GM18519 (cell line): ENCODE measurements around the gene FETUB.

Source experiments
- ATAC-seq: cut with Tn5 transposase; IDR thresholded peaks from one replicate; pipeline ENCODE4 v1.9.1; 2021; ENCODE audit warnings: mild to moderate bottlenecking, moderate library complexity; ENCODE audit not compliant: unreplicated experiment, low FRiP score

Gene FETUB

DNA sequence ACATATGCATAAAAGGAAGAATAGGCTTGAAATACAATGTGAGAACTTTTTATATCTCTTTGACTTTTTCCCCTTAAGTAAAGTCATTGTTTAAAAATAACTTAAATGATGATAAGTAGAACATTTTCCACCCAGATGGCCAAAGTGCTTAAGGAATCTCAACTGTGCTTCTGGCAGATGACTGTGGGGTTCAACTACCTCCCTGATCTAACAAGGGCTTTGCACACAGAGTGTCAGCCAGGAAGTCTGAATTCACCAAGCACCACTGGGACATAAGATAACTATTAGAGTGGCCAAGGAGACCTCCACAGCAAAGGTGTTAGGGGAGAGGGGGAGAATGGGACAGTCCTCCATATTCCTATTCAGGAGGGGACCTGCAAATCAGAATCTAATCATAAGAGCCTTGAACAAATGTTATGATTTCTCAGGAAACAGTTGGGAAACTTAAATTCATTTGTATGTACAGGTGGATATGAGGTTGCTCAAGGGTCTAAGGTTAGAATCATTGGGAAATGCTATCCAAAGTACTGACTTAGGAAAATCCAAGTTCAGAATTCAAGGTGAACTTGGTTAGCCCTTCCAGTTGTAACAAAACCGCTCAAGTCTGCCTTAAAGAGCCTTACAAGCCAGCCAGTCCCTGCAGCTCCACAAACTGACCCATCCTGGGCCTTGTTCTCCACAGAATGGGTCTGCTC, at the start of gene FETUB:
TSS of gene FETUB (plus strand) at position 622 of the 695 bp plus-strand sequence. CDS start at position 684, 62 bp downstream.
- ATAC-seq = no peak

DNA sequence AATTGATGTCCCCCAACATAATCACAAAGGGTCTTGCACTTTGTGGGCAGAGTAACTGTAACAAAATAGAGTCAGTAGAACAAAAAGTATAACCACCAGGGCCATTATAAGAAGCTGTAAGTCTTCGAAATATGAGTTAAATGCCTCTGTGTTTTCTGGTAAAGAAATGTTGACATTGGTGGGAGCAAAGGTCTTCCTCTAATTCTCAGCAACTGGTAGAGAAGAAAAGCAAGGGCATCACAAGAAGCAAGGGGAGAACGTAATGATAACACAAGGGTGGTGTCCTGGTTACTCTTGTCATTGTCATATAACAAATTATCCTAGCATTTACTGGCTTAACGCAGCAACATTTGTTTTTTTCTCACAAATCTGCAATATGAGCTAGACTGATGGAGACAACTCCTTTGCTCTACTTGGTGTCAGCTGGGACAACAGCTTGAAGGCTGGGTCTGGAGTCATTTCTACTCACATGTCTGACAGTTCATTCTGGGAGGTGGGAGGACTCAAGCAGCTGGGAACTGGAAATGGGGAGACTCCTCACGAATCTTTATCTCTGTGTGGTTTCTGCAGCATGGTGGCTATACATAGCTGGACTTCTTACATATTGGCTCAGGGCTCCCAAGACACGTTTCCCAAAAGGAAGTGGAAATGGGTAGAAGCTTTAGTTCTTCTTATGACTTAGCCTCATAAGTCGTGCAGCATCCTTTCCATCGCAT, 49.5 kb upstream of the FETUB start:
- no peak for ATAC-seq

DNA sequence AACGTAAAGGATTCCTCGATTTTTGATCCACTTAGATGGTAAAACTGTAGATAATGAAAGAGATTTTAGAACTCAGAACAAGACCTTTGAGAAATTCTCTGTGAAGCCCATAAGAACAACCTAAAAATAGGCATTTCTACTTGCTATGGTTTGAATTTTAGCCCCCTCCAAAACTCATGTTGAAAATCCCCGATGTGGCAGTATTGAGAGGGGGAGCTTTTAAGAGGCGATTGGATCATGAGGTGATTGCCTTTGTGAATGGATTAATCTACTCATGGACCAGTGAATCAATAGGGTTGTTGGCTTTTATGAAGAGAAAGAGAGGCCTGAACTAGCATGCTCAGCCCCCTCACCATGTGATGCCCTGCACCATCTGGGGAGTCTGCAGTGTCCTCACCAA, 47.5 kb upstream of the FETUB start:
- ATAC-seq = no peak

DNA sequence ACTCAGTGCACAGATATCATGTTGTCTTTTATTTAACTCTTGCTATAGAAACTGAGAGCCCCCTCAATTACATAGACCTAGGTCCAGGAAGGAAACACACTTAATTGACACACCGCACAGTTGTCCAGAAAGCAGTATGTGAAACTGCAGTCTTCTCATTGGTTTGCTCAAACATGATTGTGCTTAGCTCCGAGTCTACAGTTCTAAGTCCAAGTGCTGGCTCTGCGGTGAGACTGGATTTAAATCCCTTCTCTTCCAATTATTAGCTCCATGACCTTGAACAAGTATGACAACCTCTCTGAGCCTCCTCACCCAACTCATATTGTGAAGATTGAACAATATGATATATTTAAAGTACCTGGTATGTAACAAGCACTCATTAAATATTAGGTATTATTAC, 46.3 kb upstream of the FETUB start:
- ATAC-seq = no peak

- ATAC-seq = no peak
Measured at GRCh38 chr3:186594591-186595113, 45.5 kb upstream of the FETUB start.

DNA sequence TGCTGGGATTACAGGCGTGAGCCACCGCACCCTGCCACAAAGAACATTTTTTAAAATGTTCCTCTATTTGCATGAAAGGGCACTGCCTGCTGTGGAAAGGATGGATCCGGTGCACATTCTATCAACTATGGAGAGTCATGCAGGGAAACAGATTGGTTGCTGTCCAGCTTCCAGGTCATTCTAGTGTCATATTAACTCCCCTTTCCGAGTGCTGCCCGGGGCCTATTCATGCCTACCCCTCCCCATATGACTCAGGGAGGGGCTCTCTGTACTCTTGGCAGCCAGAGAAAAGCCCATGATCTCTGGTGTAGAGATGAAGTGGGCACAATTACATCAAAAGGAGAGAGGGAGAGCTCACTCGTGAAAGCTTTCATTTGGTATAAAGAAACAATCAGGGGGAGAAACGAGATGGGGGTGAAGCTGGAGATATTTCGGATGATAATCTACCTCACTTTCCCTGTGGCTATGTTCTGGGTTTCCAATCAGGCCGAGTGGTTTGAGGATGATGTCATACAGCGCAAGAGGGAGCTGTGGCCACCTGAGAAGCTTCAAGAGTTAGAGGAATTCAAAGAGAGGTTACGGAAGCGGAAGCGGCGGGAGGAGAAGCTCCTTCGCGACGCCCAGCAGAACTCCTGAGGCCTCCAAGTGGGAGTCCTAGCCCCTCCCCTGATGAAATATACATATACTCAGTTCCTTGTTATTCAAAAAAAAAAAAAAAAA, 43.5 kb upstream of the FETUB start:
- ATAC-seq = no peak

DNA sequence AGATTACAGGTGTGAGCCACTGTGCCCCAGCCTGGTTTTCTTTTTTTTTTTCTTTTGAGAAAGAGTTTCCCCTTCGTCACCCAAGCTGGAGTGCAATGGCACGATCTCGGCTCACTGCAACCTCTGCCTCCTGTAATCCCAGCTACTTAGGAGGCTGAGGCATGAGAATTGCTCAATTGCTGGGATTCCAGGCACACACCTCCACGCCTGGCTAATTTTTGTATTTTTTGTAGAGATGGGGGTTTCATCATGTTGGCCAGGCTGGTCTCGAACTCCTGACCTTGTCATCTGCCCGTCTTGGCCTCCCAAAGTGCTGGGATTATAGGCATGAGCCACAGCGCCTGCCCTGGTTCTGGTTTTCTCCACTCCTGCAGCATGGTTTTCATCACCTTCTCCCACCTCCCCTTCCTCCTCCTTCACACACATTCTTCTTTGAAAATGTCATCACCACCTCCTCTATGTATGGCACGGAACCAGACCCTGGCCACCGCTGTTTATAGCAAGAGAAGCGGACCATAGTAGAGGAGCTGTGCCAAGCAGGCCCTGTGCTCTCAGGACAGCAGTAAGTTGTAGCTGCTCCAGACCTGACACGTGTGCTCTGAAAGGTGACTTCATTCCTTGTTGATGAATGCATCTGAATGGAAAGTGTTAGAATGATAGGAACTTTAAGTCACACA, 42.0 kb upstream of the FETUB start:
- no peak for ATAC-seq

DNA sequence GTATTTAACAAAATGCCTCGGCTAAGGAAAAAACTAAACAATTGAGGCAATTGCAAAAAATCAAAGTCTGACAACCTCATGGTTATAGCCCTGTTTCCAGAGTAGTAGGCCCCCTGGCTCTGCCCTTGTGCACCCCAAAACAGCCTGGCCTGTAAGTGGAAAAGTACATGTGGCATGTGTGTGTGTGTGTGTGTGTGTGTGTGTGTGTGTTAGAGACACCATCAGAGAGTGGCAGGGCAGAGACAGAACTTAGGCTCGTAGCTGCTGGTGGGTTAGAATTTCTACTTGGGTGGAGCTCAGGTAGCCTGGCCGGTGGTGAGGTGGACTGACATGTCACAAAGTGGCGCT, 41.4 kb upstream of the FETUB start:
- ATAC-seq = no peak

DNA sequence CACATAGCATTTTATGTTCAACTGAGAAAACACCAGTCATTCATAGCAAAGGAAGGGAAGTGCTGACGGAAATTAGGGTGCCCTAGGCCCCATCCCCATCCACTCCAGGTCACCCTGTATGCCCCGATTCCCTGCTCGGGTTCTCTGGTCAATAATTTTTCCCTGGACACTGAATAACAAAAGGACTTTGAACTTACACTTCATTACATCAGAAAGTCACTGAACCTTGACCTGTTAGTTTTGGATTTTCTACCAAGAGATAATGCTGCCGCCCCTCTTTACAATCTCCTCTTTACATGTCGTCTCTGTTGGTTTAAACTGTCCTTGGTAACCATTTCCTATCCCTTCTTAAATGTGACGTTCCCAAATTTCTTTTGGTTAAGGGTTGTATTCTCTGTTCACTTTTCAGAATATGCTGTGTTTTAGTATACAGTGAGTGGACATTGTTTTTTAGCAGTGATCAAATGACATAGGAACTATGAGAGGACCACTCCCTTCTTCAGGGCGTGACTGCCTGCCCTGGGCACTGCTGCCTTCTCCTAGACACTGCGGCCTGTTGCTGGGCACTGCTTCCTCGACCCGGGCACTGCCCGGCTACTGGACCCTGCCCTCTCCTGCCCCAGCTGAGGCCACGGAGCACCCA, 40.9 kb upstream of the FETUB start:
- no peak for ATAC-seq

DNA sequence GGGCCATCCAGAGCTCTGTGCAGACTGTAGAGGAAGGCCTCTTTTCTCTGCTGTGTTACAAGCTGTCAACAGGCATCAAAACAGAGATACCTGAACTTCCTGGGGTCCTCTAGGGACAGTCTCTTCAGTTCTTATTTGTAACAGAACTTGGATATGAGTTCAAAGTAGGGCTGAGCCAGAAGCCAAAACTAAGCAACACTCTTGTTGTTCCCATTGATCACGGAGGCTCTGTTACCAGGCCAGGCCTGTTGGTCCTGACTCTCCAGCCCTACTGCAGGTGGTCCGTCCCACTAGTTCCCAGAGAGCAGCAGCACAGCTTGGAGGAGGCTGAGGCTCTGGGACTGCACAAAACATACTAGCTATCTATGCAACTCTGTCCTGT, 40.4 kb upstream of the FETUB start:
- ATAC-seq = no peak

- ATAC-seq = no peak
Measured at GRCh38 chr3:186600896-186601295, 39.3 kb upstream of the FETUB start.

- no peak for ATAC-seq
Measured at GRCh38 chr3:186603159-186603558, 37.0 kb upstream of the FETUB start.

DNA sequence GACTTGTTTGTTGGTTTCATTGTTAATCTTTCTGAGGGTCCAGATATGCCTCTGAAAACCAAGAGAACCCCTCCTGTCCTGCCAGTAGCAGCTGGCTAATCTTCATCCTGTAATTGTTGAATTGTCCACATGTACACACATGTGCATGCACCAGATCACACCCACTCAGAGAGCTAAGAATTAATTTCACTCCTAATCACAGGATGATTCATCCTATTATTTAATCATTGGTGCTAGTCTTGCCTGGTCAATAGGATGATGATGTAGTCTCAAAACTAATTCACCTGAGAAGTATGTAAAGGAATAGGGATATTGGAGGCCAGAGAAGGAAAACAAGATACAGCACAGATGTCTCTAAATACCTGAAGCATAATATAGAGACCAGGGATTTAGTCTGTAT, 35.1 kb upstream of the FETUB start:
- no peak for ATAC-seq

DNA sequence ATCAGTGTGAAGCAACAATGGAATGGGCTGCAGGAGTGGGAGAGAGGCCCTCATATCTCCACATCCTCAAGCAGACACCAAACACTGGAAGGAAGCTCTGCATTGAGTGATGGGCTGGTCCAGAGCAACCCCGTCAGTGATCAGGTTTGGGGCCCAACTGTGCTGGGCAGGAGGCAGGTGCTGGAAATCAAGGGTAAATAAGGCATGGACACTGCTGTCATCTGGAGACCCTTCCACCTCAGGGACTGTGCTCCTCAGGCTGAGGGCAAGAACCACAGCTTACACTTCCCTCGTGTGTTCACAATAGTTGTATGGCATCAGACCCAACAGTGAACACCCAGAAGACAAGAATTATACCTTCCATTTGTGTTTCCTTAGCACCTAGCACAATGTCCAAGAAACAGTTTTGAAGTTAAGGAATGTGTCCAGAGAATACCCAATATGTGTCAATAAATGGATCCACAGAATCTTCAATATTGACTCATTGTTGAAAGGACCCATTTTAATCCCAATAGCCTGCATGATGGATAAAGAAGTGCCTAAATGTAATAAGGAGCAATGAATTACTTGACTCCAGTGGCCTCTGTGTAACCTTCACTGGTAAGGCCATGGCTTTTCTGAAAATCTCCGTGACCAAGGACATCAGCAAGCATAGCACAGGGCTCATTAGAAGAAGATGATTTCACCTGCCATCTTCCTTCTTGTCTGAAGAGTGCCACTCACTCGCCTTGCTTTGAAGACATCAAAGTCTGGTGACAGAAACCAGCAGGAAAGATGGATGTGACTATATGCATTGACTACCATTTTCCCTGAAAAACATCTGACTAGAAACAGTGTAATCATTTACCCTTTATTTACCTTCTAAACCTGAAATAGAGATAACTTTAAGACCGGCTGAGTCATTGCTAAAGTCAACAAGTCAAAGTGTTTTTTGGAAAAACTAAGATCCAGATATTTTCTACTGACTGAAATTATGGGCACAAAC, 34.3 kb upstream of the FETUB start:
- no peak for ATAC-seq

DNA sequence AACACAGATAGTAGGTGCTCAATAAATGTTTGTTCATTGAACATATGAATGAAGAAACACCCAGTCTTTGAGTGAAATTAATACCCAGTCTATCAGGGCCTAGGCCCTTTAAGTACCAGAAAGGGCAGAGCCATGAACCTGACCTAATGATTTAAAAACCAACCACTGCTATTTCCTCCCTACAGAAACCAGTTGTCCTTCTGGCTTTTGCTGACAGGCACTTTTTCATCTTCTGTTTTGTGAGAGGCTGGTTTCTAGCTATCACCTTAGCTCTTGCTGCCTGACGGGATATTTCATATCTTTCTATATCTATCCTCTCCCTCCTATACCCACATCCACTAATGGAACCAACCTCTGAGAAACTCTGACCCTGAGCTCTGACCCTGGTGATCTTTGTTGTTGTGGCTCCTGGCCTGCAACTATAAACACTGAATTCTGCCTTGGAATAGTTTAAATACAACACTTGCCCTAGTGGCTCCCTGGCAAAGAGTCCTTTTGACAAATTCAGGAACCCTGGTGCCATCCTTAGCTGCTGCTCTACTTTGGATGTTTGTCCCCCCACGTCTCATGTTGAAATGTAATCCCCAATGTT, 31.5 kb upstream of the FETUB start:
- ATAC-seq = no peak

- ATAC-seq = no peak
Measured at GRCh38 chr3:186609247-186609868, 30.8 kb upstream of the FETUB start.

GRCh38 chr3:186612065-186612464, 28.1 kb upstream of the FETUB start:
- no peak for ATAC-seq
